ENCODE measurements around the gene EYA3. TPM values are rescaled to one million over a fixed set of nuclear protein-coding genes. Genes with fewer than 3 reads are reported as not detected.
"Not testable (repeated sequence)": the region's sequence is repeated elsewhere in the genome, so short reads cannot be mapped to it uniquely, and the experiment has no call there.

Gene EYA3
- total RNA-seq, 2 donors from 2014 or later: 16.7 to 19.4 TPM

DNA sequence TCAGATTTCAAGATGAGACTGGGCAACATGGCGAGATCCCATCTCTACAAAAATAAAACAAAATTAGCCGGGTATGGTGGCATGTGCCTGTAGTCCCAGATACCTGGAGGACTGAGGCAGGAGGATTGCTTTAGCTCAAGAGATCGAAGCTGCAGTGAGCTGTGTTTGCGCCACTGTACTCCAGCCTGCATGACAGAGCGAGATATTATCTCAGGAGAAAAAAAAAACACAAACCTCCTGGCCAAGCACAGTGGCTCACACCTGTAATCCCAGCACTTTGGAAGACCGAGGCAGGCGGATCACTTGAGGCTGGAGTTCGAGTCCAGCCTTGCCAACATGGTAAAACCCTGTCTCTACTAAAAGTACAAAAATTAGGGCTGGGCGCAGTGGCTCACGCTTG lies 85.8 kb downstream of the EYA3 start:
- DNase-seq (ENCODE audit: low spot score): no peak
- no peak overlapping the region for H3K27ac ChIP-seq
- H3K27me3 ChIP-seq (replicated peaks; ENCODE audit: insufficient read depth): no peaks in the 10 kb centered on the region
- H3K36me3 ChIP-seq: no peaks in the 10 kb centered on the region
- no peak overlapping the region for H3K4me3 ChIP-seq
- H3K9me3 ChIP-seq: no peaks in the 10 kb centered on the region
- WGBS: 98% methylated on average over 10 of the region's 10 CpGs
- TF ChIP-seq POLR2AphosphoS5 (IDR thresholded peaks at IDR 0.05): no peak
- TF ChIP-seq, protein P1, sequence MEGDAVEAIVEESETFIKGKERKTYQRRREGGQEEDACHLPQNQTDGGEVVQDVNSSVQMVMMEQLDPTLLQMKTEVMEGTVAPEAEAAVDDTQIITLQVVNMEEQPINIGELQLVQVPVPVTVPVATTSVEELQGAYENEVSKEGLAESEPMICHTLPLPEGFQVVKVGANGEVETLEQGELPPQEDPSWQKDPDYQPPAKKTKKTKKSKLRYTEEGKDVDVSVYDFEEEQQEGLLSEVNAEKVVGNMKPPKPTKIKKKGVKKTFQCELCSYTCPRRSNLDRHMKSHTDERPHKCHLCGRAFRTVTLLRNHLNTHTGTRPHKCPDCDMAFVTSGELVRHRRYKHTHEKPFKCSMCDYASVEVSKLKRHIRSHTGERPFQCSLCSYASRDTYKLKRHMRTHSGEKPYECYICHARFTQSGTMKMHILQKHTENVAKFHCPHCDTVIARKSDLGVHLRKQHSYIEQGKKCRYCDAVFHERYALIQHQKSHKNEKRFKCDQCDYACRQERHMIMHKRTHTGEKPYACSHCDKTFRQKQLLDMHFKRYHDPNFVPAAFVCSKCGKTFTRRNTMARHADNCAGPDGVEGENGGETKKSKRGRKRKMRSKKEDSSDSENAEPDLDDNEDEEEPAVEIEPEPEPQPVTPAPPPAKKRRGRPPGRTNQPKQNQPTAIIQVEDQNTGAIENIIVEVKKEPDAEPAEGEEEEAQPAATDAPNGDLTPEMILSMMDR (IDR thresholded peaks at IDR 0.05): no peak
- TF ChIP-seq POLR2A (IDR thresholded peaks at IDR 0.05): no peak
- no peaks in the 10 kb centered on the region for H3K4me1 ChIP-seq (replicated peaks)
- intact Hi-C loops (cut with DNase I): no loop called here

DNA sequence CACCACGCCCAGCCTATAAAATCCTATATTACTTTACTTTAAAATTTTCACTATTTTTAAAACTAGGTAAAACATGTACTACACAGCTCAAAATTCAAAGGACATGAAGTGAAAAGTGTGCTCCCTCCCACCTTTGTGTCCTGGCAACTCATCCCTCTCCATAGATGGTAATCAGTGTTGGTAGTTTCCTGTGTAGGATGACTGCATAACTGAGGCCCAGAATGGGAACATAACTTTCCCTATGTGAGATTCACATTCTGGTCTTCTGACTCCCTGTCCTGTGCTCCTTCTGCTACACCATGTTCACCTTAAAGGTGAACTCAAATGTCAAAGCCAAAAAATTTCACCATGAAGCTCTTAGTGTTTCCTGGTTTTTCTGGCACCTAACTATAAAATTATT lies 89.4 kb downstream of the EYA3 start:
- TF ChIP-seq, protein P1 (IDR thresholded peaks at IDR 0.05): no peak
- TF ChIP-seq POLR2AphosphoS5 (IDR thresholded peaks at IDR 0.05) (no peak), POLR2A (IDR thresholded peaks at IDR 0.05) (no peak)
- no peaks in the 10 kb centered on the region for H3K27me3 ChIP-seq (replicated peaks; ENCODE audit: insufficient read depth)
- 100% methylated on average over 1 of the region's 1 CpG for WGBS
- no peak overlapping the region for H3K27ac ChIP-seq
- intact Hi-C loops (cut with DNase I): no loop called here
- no peak for DNase-seq (ENCODE audit: low spot score)
- no peak overlapping the region for H3K4me3 ChIP-seq
- H3K9me3 ChIP-seq: no peaks in the 10 kb centered on the region
- no peaks in the 10 kb centered on the region for H3K4me1 ChIP-seq (replicated peaks)
- no peaks in the 10 kb centered on the region for H3K36me3 ChIP-seq

DNA sequence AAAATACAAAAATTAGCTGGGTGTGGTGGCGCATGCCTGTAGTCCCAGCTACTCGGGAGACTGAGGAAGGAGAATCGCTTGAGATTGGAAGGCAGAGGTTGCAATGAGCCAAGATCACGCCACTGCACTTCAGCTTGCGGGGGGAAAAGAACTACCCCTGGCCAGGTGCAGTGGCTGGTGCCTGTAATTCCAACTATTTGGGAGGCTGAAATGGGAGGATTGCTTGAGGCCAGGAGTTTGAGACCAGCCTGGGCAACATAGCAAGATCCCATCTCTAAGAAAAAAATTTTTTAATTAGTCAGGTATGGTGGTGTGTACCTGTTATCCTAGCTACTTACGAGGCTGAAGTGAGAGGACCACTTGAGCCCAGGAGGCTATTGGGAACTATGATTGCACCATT lies 93.9 kb downstream of the EYA3 start:
- H3K9me3 ChIP-seq; DNase-seq (ENCODE audit: low spot score); H3K27me3 ChIP-seq (replicated peaks; ENCODE audit: insufficient read depth); H3K27ac ChIP-seq; intact Hi-C loops (cut with DNase I); H3K36me3 ChIP-seq; H3K4me1 ChIP-seq (replicated peaks); H3K4me3 ChIP-seq: not testable (repeated sequence)
- 97% methylated on average over 6 of the region's 6 CpGs for WGBS

DNA sequence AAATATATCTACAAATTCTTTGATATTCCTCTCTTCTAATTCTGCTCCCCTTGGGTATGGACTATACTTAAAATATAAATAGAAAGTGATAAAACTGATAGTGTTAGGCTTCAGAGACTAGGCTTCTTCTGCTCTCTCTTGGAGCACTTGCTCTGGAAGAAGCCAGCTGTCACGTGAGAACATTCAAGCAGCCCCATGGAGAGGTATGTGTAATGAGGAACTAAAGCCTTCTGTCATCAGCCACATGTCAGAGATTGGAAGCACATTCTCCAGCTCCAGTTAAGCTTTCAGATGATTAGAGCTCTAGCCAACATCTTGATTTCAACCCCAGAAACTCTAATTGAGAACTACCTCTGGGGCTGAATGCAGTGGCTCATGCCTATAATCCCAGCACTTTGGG lies 94.3 kb downstream of the EYA3 start:
- TF ChIP-seq POLR2A (IDR thresholded peaks at IDR 0.05) (no peak), POLR2AphosphoS5 (IDR thresholded peaks at IDR 0.05) (no peak)
- TF ChIP-seq, protein P1 (IDR thresholded peaks at IDR 0.05): no peak
- no peaks in the 10 kb centered on the region for H3K4me1 ChIP-seq (replicated peaks)
- intact Hi-C loops (cut with DNase I): no loop called here
- no peak overlapping the region for H3K4me3 ChIP-seq
- H3K9me3 ChIP-seq: no peaks in the 10 kb centered on the region
- WGBS: 51% methylated on average over 1 of the region's 1 CpG
- H3K36me3 ChIP-seq: peaks cover 0 to 12% of the 10 kb centered on the region in 2 donors
- H3K27ac ChIP-seq: no peak overlapping the region
- DNase-seq (ENCODE audit: low spot score): no peak
- no peaks in the 10 kb centered on the region for H3K27me3 ChIP-seq (replicated peaks; ENCODE audit: insufficient read depth)

DNA sequence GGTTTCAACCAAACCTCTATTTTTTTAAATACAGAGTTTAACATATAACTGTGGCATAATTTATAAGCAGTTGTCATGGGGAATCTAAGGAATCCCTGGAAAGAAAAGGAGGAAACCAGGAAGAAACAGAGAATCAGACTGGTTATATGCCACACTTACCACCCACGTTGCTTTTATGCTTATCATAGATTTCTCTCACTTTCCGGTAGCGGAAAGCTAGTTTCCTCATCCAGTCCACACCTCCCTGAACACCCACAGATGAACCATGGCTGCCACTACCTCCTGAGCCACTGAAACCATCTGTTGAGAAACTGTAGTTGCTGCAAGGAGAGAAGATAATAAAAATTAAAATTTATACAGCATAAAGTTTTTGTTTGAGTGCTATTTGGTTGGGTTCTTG lies 95.2 kb downstream of the EYA3 start:
- WGBS: 72% methylated on average over 3 of the region's 3 CpGs
- H3K9me3 ChIP-seq: no peaks in the 10 kb centered on the region
- H3K36me3 ChIP-seq: peaks cover 0 to 12% of the 10 kb centered on the region in 2 donors
- TF ChIP-seq, protein P1 (IDR thresholded peaks at IDR 0.05): no peak
- no peak for TF ChIP-seq POLR2AphosphoS5 (IDR thresholded peaks at IDR 0.05)
- no peak for TF ChIP-seq POLR2A (IDR thresholded peaks at IDR 0.05)
- no peak overlapping the region for H3K4me3 ChIP-seq
- no peak overlapping the region for H3K27ac ChIP-seq
- no peaks in the 10 kb centered on the region for H3K27me3 ChIP-seq (replicated peaks; ENCODE audit: insufficient read depth)
- intact Hi-C loops (cut with DNase I): no loop called here
- no peaks in the 10 kb centered on the region for H3K4me1 ChIP-seq (replicated peaks)
- no peak for DNase-seq (ENCODE audit: low spot score)
